IMR-90 (cell line): ENCODE data around the gene EEF1G. TPM values are rescaled to one million over a fixed set of nuclear protein-coding genes. Genes with fewer than 3 reads are reported as not detected.

Experiments
- ATAC-seq: fragments of 200-7000 bp; cut with Tn5 transposase; 2 replicates; pipeline ENCODE4 v1.9.1; 2020; ENCODE audit warnings: low read depth, mild to moderate bottlenecking, moderate library complexity
- BruUV-seq: library from RNA; stranded (reverse); fragments of 400-500 nt; replicated peaks from 2 replicates; lab custom pipeline; 2021; lab: Mats Ljungman, UMichigan
- CTCF ChIA-PET: fragments of 300-600 bp; formaldehyde crosslinking; extraction: SDS; loops from one replicate; lab custom pipeline; 2021; ENCODE audit warnings: antibody characterized with exemption; lab: Yijun Ruan, JAX
- POLR2A ChIA-PET: fragments of 300-600 bp; sonication (Branson Sonifier 250); formaldehyde crosslinking; loops from one replicate; lab custom pipeline; 2022; ENCODE audit warnings: antibody characterized with exemption; ENCODE audit not compliant: unreplicated experiment; lab: Charles Lee
- DNase-seq: peaks from one replicate; pipeline ENCODE4 v3.0.0; 2013
- H2AFZ ChIP-seq: replicated peaks from 2 replicates; pipeline ENCODE3; 2013; ENCODE audit warnings: low read length, mild to moderate bottlenecking; ENCODE audit not compliant: poor library complexity
- H2AK5ac ChIP-seq: 2 replicates; pipeline ENCODE4 v1.6.1; 2013; ENCODE audit warnings: low read depth, low read length, inconsistent platforms
- H2AK9ac ChIP-seq: replicated peaks from 2 replicates; pipeline ENCODE3; 2013; ENCODE audit warnings: mild to moderate bottlenecking, low read depth, low read length, moderate library complexity; ENCODE audit not compliant: poor library complexity
- H2BK120ac ChIP-seq: 2 replicates; pipeline ENCODE4 v1.6.1; 2013; ENCODE audit warnings: low read depth, low read length, inconsistent platforms
- H2BK15ac ChIP-seq: 3 replicates; pipeline ENCODE4 v1.6.1; 2013; ENCODE audit warnings: low read depth, low read length, inconsistent platforms
- H2BK20ac ChIP-seq: 2 replicates; pipeline ENCODE4 v1.6.1; 2013; ENCODE audit warnings: low read depth, mild to moderate bottlenecking, inconsistent platforms, low read length, moderate library complexity
- H2BK5ac ChIP-seq: 2 replicates; pipeline ENCODE4 v1.6.1; 2013; ENCODE audit warnings: mild to moderate bottlenecking, low read depth, low read length, inconsistent platforms; ENCODE audit not compliant: poor library complexity, severe bottlenecking
- H3K14ac ChIP-seq: replicated peaks from 2 replicates; pipeline ENCODE4 v1.6.1; 2013; ENCODE audit warnings: low read depth, low read length, inconsistent platforms
- H3K18ac ChIP-seq: 2 replicates; pipeline ENCODE4 v1.6.1; 2013; ENCODE audit warnings: low read depth, low read length, control low read depth
- H3K23ac ChIP-seq: 2 replicates; pipeline ENCODE4 v1.6.1; 2013; ENCODE audit warnings: low read depth, low read length, inconsistent platforms
- H3K27ac ChIP-seq: 2 replicates; pipeline ENCODE4 v1.5.1; 2013; ENCODE audit warnings: mild to moderate bottlenecking, control low read depth, low read length; ENCODE audit not compliant: insufficient read depth
- H3K27me3 ChIP-seq: 2 replicates; pipeline ENCODE4 v1.6.1; 2013; ENCODE audit warnings: low read length; ENCODE audit not compliant: control insufficient read depth, insufficient read depth
- H3K36me3 ChIP-seq: 2 replicates; pipeline ENCODE4 v1.6.1; 2013; ENCODE audit warnings: low read length, mixed read lengths; ENCODE audit not compliant: control insufficient read depth, insufficient read depth
- H3K4ac ChIP-seq: 2 replicates; pipeline ENCODE4 v1.6.1; 2013; ENCODE audit warnings: low read depth, low read length, inconsistent platforms
- H3K4me1 ChIP-seq: 2 replicates; pipeline ENCODE4 v1.6.1; 2013; ENCODE audit warnings: low read length, mixed read lengths; ENCODE audit not compliant: control insufficient read depth, insufficient read depth
- H3K4me2 ChIP-seq: 2 replicates; pipeline ENCODE4 v1.6.1; 2013; ENCODE audit warnings: low read depth, mild to moderate bottlenecking, control low read depth, low read length, moderate library complexity
- H3K4me3 ChIP-seq: 2 replicates; pipeline ENCODE4 v1.5.1; 2013; ENCODE audit warnings: low read depth, mild to moderate bottlenecking, control low read depth, low read length, moderate library complexity; ENCODE audit not compliant: insufficient read depth
- H3K56ac ChIP-seq: 2 replicates; pipeline ENCODE4 v1.6.1; 2013; ENCODE audit warnings: low read length, inconsistent platforms; ENCODE audit not compliant: insufficient read depth; ENCODE audit errors: extremely low read depth
- H3K79me1 ChIP-seq, 2 experiments: 2 replicates each; pipeline ENCODE4 v1.6.1; 2013; ENCODE audit warnings: low read length in 2 of 2, inconsistent platforms in 1 of 2, low read depth in 1 of 2
- H3K9ac ChIP-seq: 2 replicates; pipeline ENCODE4 v1.6.1; 2013; ENCODE audit warnings: low read depth, low read length, control low read depth
- H3K9me1 ChIP-seq: 2 replicates; pipeline ENCODE4 v1.6.1; 2013; ENCODE audit warnings: low read length, inconsistent platforms; ENCODE audit not compliant: insufficient read depth
- H3K9me3 ChIP-seq: 2 replicates; pipeline ENCODE4 v1.6.1; 2013; ENCODE audit warnings: low read length; ENCODE audit not compliant: control insufficient read depth, insufficient read depth
- H4K20me1 ChIP-seq: 2 replicates; pipeline ENCODE4 v1.6.1; 2013; ENCODE audit warnings: low read length, inconsistent platforms; ENCODE audit not compliant: insufficient read depth
- H4K5ac ChIP-seq: 2 replicates; pipeline ENCODE4 v1.6.1; 2013; ENCODE audit warnings: mild to moderate bottlenecking, low read depth, low read length, control low read depth
- H4K8ac ChIP-seq, 2 experiments: 2 replicates each; pipeline ENCODE4 v1.6.1; 2013; ENCODE audit warnings: low read depth in 2 of 2, low read length in 2 of 2, control low read depth in 1 of 2, inconsistent platforms in 1 of 2
- H4K91ac ChIP-seq: 2 replicates; pipeline ENCODE4 v1.6.1; 2013; ENCODE audit warnings: low read depth, low read length, inconsistent platforms; ENCODE audit not compliant: insufficient read depth
- BHLHE40 ChIP-seq: fragments of 150-350 bp; IDR thresholded peaks from 2 replicates; pipeline ENCODE4 v1.6.1; 2016; ENCODE audit warnings: mild to moderate bottlenecking, low read depth, low read length
- CEBPB ChIP-seq: IDR thresholded peaks from 2 replicates; pipeline ENCODE4 v1.6.1; 2012; ENCODE audit warnings: low read depth, low read length, improper control_type of control experiment
- CHD1 ChIP-seq: IDR thresholded peaks from 2 replicates; pipeline ENCODE4 v1.6.1; 2012; ENCODE audit warnings: low read depth, low read length, improper control_type of control experiment
- MAFK ChIP-seq: IDR thresholded peaks from 2 replicates; pipeline ENCODE4 v1.6.1; 2012; ENCODE audit warnings: low read depth, low read length, improper control_type of control experiment
- MAZ ChIP-seq: IDR thresholded peaks from 2 replicates; pipeline ENCODE4 v1.6.1; 2012; ENCODE audit warnings: low read depth, mild to moderate bottlenecking, low read length, improper control_type of control experiment, moderate library complexity, borderline replicate concordance
- NFE2L2 ChIP-seq: fragments of 150-350 bp; IDR thresholded peaks from 2 replicates; pipeline ENCODE4 v1.6.1; 2016; ENCODE audit warnings: low read depth, mild to moderate bottlenecking, low read length
- POLR2A ChIP-seq: IDR thresholded peaks from 2 replicates; pipeline ENCODE4 v1.6.1; 2012; ENCODE audit warnings: mild to moderate bottlenecking, low read depth, low read length
- RCOR1 ChIP-seq: IDR thresholded peaks from 2 replicates; pipeline ENCODE4 v1.6.1; 2012; ENCODE audit warnings: mild to moderate bottlenecking, low read length, improper control_type of control experiment; ENCODE audit not compliant: insufficient replicate concordance
- WGBS, 2 experiments: methylation state at CpG; one replicate each; pipeline versions ENCODE4 v1.1.5 to v1.1.7; 2013; ENCODE audit warnings: missing lambda C conversion rate in 2 of 2; ENCODE audit not compliant: insufficient read length in 1 of 2; ENCODE audit errors: extremely low coverage in 2 of 2; 5-methylcytosine and 5-hydroxymethylcytosine counted together
- dilution Hi-C: fragments of 300-500 bp; cut with HindIII; formaldehyde crosslinking; loops from one replicate; pipeline ENCODE4 v1.14.3; 2018; ENCODE audit warnings: low sequenced_read_pairs; ENCODE audit not compliant: unreplicated experiment
- in situ Hi-C: fragments of 300-500 bp; cut with MboI; formaldehyde crosslinking; loops from 3 replicates; pipeline ENCODE4 v1.14.3; 2019; ENCODE audit warnings: low sequenced_read_pairs, inconsistent platforms, mixed read lengths
- intact Hi-C: fragments of 100-400 bp; cut with micrococcal nuclease; formaldehyde crosslinking; loops from 2 replicates; pipeline ENCODE4 v1.10.0; 2022
- polyA plus RNA-seq, 3 experiments: library from polyadenylated mRNA; depleted of rRNA; stranded (reverse); fragments of >200 nt; gene quantifications; 2 replicates each; pipeline ENCODE4 v1.2.3, GENCODE V29; 2012; ENCODE audit warnings: low replicate concordance in 1 of 3
- total RNA-seq: library from RNA; depleted of rRNA; stranded (reverse); fragments of >200 nt; gene quantifications from 2 replicates; pipeline ENCODE4 v1.2.3, GENCODE V29; 2012
- TF ChIP-seq, protein P1 (sequence below): conservative IDR thresholded peaks from 2 replicates; pipeline ENCODE4 v1.5.1; 2012; ENCODE audit warnings: mild to moderate bottlenecking, low read depth, low read length, improper control_type of control experiment

Gene EEF1G
- total and polyA plus RNA-seq, 2 of the 4 experiments (the other 2 are of a cell fraction): 1,684 to 1,857 TPM

DNA sequence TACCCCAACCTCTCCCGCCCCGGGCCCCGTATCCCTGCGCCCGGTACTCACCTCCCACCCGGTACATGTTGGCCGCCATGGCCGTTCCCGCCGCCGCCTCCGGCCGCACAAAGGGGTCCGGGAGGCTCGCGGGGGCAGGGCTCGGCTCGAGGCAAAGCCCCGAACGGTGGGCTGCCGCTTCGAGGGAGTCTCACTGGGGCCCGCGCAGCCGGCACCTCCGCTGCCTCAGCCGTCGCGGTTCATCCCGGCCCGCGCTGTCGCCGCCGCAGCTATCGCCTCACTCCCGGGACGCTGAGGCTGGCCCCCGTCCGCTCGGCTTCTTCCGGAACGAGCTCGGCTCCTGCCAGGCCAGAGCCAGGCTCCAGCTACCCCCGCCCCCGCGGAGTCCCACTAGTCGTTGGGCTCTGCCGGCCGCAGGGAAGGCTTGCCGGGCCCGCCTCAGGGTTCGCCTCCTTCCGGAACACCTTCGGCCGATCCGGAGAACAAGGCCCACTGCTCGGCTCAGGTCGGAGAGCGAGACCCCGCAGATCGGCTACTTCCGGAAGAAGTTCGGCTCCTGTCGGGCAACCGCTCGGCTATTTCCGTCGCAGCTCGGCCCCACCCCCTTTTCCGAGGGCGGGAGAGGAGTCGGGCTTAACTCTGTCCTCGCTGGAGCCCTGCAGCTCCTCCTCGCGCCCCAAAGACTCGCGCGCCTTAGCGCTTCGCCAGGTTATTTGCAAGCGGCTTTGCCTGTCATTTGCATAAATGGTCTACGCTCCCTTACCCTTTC, 27.9 kb upstream of the EEF1G start, which contains the start of gene MTA2:
MTA2 (minus strand) TSS at position 494 of the 769 bp plus-strand sequence; CDS start at position 79, 415 bp downstream.
- Histone ChIP-seq H4K91ac (peak within 1 kb of the TSS; percentile 74), H3K4ac (peak within 1 kb of the TSS; percentile 86), H3K27ac (peak within 1 kb of the TSS; percentile 97), H4K5ac (peak within 1 kb of the TSS; percentile 55), H2AK9ac (peak within 1 kb of the TSS; percentile 99), H3K4me2 (peak within 1 kb of the TSS; percentile 91), H3K27me3 (no peaks in the 10 kb centered on the region), H3K79me1 (peaks cover 15 to 39% of the 10 kb centered on the region in 2 experiments), H2BK120ac (peak within 1 kb of the TSS; percentile 34; the same call in 1 of the 2 replicates), H2AFZ (peak within 1 kb of the TSS; percentile 87), H3K4me1 (peaks cover 7% of the 10 kb centered on the region), H3K23ac (peak within 1 kb of the TSS; percentile 91), H2BK15ac (no peak within 1 kb of the TSS), H3K9ac (peak within 1 kb of the TSS; percentile 90), H4K8ac (peak within 1 kb of the TSS; percentile 60 to 83), H3K4me3 (peak within 1 kb of the TSS; percentile 87), H2BK20ac (no peak within 1 kb of the TSS), H3K18ac (peak within 1 kb of the TSS; percentile 33; the same call in 1 of the 2 replicates), H3K36me3 (peaks cover 33% of the 10 kb centered on the region), H3K9me1 (peaks cover 5% of the 10 kb centered on the region), H3K9me3 (no peaks in the 10 kb centered on the region), H2AK5ac (peak within 1 kb of the TSS; percentile 72), H2BK5ac (peak within 1 kb of the TSS; percentile 92), H4K20me1 (peaks cover 17% of the 10 kb centered on the region; the same call in 1 of the 2 replicates), H3K14ac (peak within 1 kb of the TSS; percentile 80), H3K56ac (peak within 1 kb of the TSS; percentile 90)
- in situ Hi-C loops: no loop called here
- WGBS, 2 experiments: 0% methylated on average over 67 of the region's 83 CpGs; no CpG with 5 or more reads in 1 of the 2 experiments
- ChIA-PET CTCF (interaction anchor here (1.0 kb wide), 1 partner anchor 41 kb away, joined by 4 read pairs; no protein-coding TSS in a partner anchor), POLR2A (interaction anchor here (0.6 to 1.7 kb wide), 3 partner anchors 10 to 620 kb away, joined by 3 to 7 read pairs (median 3); partner anchors contain the start of genes C11orf98, CSKMT and TUT1)
- dilution Hi-C loops: no loop called here
- no peak for TF ChIP-seq BHLHE40
- TF ChIP-seq, protein P1, sequence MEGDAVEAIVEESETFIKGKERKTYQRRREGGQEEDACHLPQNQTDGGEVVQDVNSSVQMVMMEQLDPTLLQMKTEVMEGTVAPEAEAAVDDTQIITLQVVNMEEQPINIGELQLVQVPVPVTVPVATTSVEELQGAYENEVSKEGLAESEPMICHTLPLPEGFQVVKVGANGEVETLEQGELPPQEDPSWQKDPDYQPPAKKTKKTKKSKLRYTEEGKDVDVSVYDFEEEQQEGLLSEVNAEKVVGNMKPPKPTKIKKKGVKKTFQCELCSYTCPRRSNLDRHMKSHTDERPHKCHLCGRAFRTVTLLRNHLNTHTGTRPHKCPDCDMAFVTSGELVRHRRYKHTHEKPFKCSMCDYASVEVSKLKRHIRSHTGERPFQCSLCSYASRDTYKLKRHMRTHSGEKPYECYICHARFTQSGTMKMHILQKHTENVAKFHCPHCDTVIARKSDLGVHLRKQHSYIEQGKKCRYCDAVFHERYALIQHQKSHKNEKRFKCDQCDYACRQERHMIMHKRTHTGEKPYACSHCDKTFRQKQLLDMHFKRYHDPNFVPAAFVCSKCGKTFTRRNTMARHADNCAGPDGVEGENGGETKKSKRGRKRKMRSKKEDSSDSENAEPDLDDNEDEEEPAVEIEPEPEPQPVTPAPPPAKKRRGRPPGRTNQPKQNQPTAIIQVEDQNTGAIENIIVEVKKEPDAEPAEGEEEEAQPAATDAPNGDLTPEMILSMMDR: no peak
- 0 out of 2 replicates have a peak, but pooled peaks have one; percentile 29 for TF ChIP-seq CHD1
- TF ChIP-seq MAFK: no peak
- no peak for TF ChIP-seq NFE2L2
- no peak for TF ChIP-seq CEBPB
- no peak; the same call in none of the 2 replicates for TF ChIP-seq POLR2A
- no peak for TF ChIP-seq RCOR1
- TF ChIP-seq MAZ: peak; percentile 58; the same call in 1 of the 2 replicates
- intact Hi-C loops: no loop called here
- peak; percentile 97 for DNase-seq
- peak; percentile 81 for ATAC-seq
- no TSS peak for BruUV-seq
